ENCODE results near the gene ASCL1.

DNA sequence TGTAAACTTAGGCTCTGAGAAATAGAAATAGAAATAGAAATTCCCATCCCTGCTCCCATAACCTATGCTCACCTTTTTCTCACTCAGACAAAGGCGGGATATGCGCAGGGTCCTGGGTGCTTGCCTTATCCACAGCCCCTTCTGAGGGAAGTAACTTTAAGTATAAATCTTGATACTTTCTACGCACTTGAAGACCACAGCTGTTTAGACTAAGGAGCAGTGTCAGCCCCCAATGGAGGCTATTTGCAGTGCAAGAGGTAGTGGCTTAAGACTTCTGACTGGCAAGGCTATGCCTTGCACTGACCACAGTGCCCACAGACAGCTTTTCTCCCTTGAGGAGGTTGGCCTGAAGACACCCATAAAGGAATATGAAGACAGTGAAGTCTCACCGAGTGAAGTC lies 35.2 kb downstream of the ASCL1 start:
- TF ChIP-seq YY1 (IDR thresholded peaks at IDR 0.05; ENCODE audit: low read depth) (no peak), ZBTB7A (IDR thresholded peaks at IDR 0.05; ENCODE audit: low read depth) (no peak), RAD21 (IDR thresholded peaks at IDR 0.05; ENCODE audit: low read depth) (no peak), CREB1 (IDR thresholded peaks at IDR 0.05; ENCODE audit: low read depth) (no peak), TCF12 (IDR thresholded peaks at IDR 0.05; ENCODE audit: low read depth) (no peak), CEBPB (IDR thresholded peaks at IDR 0.05) (no peak), TEAD4 (IDR thresholded peaks at IDR 0.05) (no peak), NFIC (IDR thresholded peaks at IDR 0.05) (no peak)
- TF ChIP-seq, protein P1, sequence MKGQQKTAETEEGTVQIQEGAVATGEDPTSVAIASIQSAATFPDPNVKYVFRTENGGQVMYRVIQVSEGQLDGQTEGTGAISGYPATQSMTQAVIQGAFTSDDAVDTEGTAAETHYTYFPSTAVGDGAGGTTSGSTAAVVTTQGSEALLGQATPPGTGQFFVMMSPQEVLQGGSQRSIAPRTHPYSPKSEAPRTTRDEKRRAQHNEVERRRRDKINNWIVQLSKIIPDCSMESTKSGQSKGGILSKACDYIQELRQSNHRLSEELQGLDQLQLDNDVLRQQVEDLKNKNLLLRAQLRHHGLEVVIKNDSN (IDR thresholded peaks at IDR 0.05), result no peak
- TF ChIP-seq, protein P2, sequence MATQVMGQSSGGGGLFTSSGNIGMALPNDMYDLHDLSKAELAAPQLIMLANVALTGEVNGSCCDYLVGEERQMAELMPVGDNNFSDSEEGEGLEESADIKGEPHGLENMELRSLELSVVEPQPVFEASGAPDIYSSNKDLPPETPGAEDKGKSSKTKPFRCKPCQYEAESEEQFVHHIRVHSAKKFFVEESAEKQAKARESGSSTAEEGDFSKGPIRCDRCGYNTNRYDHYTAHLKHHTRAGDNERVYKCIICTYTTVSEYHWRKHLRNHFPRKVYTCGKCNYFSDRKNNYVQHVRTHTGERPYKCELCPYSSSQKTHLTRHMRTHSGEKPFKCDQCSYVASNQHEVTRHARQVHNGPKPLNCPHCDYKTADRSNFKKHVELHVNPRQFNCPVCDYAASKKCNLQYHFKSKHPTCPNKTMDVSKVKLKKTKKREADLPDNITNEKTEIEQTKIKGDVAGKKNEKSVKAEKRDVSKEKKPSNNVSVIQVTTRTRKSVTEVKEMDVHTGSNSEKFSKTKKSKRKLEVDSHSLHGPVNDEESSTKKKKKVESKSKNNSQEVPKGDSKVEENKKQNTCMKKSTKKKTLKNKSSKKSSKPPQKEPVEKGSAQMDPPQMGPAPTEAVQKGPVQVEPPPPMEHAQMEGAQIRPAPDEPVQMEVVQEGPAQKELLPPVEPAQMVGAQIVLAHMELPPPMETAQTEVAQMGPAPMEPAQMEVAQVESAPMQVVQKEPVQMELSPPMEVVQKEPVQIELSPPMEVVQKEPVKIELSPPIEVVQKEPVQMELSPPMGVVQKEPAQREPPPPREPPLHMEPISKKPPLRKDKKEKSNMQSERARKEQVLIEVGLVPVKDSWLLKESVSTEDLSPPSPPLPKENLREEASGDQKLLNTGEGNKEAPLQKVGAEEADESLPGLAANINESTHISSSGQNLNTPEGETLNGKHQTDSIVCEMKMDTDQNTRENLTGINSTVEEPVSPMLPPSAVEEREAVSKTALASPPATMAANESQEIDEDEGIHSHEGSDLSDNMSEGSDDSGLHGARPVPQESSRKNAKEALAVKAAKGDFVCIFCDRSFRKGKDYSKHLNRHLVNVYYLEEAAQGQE (IDR thresholded peaks at IDR 0.05; ENCODE audit: low read depth), result no peak
